Stimulated activated naive CD8-positive, alpha-beta T cell treated with anti-CD3 and anti-CD28 coated beads, Interleukin-15, Interleukin-2, amounts not matched to agents 100 ng/mL and 50 ng/mL, for 24 hours (primary cell): ENCODE data around the gene GPR107.

Experiments used
- H3K27ac Mint-ChIP-seq: one replicate; pipeline ENCODE4 v1.8.0; 2021; ENCODE audit warnings: mild to moderate bottlenecking, mixed read lengths
- H3K27me3 Mint-ChIP-seq: one replicate; pipeline ENCODE4 v1.8.0; 2021; ENCODE audit warnings: mixed read lengths
- H3K36me3 Mint-ChIP-seq: one replicate; pipeline ENCODE4 v1.8.0; 2021; ENCODE audit warnings: low read depth, mixed read lengths
- H3K4me1 Mint-ChIP-seq: one replicate; pipeline ENCODE4 v1.8.0; 2021; ENCODE audit warnings: low read depth, mixed read lengths
- H3K4me3 Mint-ChIP-seq: one replicate; pipeline ENCODE4 v1.8.0; 2021; ENCODE audit warnings: mild to moderate bottlenecking, mixed read lengths
- H3K9me3 Mint-ChIP-seq: one replicate; pipeline ENCODE4 v1.8.0; 2021; ENCODE audit warnings: mixed read lengths

Gene GPR107

DNA sequence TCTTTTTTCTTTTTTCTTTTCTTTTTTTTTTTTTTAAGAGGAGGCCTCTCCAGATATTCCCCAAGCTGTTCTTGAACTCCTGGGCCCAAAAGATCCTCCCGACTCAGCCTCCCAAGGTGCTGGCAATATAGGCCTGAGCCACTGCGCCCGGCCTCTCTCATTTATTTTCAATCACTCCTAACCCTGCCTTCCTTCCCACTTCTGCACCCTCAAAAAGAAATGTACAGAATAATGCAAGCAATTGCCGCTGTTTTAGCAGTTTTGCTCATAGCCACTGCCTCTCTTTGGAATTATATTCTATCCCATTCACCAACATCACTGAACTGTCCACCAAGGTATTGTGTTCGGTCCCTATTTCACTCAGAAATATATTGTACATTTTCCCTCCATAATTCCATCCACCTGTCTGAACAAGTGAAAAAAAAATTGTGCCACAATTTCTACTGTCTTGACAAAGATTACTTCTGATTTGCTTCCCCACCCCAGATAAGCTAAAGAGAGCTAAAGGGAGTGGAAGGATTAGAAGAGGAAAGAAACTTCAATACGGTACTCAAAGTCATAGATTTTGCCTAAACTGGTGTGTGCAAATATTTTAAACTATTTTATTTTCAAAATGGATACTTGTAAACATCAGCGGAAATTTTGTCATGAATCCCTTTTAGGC lies 12.6 kb upstream of the GPR107 start:
- H3K4me1 Mint-ChIP-seq, result peaks cover 67% of the 10 kb centered on the region
- peak overlapping the region; percentile 95 for H3K27ac Mint-ChIP-seq
- peak overlapping the region; percentile 96 for H3K4me3 Mint-ChIP-seq
- no peaks in the 10 kb centered on the region for H3K27me3 Mint-ChIP-seq
- H3K9me3 Mint-ChIP-seq, result no peaks in the 10 kb centered on the region
- H3K36me3 Mint-ChIP-seq, result peaks cover 25% of the 10 kb centered on the region

DNA sequence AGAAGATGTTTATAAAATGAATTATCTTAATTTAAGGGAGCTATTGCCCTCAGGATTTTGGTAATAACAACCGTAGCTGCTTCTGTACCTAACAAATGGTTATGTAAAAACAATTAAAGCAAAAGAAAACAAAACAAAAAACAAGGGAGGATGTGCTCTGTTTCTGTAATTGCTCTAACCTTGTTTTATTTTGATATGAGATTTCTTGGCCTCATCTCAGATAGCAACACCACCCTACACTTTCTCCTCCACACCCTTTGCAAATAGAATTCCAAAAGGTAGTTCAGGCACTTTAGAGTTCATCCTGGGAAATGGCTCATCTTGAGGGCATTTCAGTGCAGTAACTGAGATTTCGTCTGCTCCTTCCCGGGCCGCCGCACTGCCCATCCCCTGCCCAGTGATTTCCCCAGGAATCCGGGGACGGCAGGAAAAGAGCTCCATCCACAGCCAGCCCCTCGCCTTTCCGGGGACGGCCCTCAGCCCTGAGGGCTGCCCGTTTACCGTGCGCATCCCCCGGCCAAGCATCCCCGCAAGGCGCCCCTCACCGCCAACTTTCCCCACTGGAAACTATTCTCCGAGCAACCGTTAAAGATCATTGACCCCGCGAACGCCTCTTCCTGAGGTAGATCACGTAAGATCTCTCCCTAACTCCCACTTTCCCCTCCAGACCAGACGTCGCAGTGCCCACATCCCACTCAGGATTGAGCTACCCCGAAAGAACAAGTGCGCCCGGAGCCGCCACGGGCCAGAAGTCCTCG lies 11.9 kb upstream of the GPR107 start:
- H3K27me3 Mint-ChIP-seq, result no peaks in the 10 kb centered on the region

GRCh38 chr9:130042406-130042884 lies 11.3 kb upstream of the GPR107 start:
- H3K4me1 Mint-ChIP-seq, result peaks cover 54% of the 10 kb centered on the region

More for the DNA sequence above, 11.9 kb upstream of the GPR107 start:
- Mint-ChIP-seq H3K9me3 (no peaks in the 10 kb centered on the region), H3K36me3 (peaks cover 19% of the 10 kb centered on the region), H3K27ac (peak overlapping the region; percentile 95), H3K4me1 (peaks cover 60% of the 10 kb centered on the region), H3K4me3 (peak overlapping the region; percentile 96)

GRCh38 chr9:130042885-130043653 lies 10.6 kb upstream of the GPR107 start, which contains the start of gene FNBP1:
TSS of gene FNBP1 (minus strand) at chr9:130043189. CDS start at chr9:130042975, 214 bp downstream.
- H3K27ac Mint-ChIP-seq, result peak within 1 kb of the TSS; percentile 95
- H3K4me1 Mint-ChIP-seq, result peaks cover 49% of the 10 kb centered on the region
- H3K36me3 Mint-ChIP-seq, result peaks cover 14% of the 10 kb centered on the region
- H3K27me3 Mint-ChIP-seq, result no peaks in the 10 kb centered on the region
- peak within 1 kb of the TSS; percentile 96 for H3K4me3 Mint-ChIP-seq
- H3K9me3 Mint-ChIP-seq, result no peaks in the 10 kb centered on the region

More at GRCh38 chr9:130042406-130042884, 11.3 kb upstream of the GPR107 start:
- H3K36me3 Mint-ChIP-seq, result peaks cover 14% of the 10 kb centered on the region
- no peaks in the 10 kb centered on the region for H3K9me3 Mint-ChIP-seq
- H3K27ac Mint-ChIP-seq, result peak overlapping the region; percentile 95
- H3K27me3 Mint-ChIP-seq, result no peaks in the 10 kb centered on the region
- H3K4me3 Mint-ChIP-seq, result peak overlapping the region; percentile 96

GRCh38 chr9:130043654-130044623 lies 9.8 kb upstream of the GPR107 start:
- Mint-ChIP-seq H3K9me3 (no peaks in the 10 kb centered on the region), H3K4me3 (peak overlapping the region; percentile 89), H3K4me1 (peaks cover 43% of the 10 kb centered on the region), H3K36me3 (peaks cover 14% of the 10 kb centered on the region), H3K27me3 (no peaks in the 10 kb centered on the region), H3K27ac (no peak overlapping the region)

DNA sequence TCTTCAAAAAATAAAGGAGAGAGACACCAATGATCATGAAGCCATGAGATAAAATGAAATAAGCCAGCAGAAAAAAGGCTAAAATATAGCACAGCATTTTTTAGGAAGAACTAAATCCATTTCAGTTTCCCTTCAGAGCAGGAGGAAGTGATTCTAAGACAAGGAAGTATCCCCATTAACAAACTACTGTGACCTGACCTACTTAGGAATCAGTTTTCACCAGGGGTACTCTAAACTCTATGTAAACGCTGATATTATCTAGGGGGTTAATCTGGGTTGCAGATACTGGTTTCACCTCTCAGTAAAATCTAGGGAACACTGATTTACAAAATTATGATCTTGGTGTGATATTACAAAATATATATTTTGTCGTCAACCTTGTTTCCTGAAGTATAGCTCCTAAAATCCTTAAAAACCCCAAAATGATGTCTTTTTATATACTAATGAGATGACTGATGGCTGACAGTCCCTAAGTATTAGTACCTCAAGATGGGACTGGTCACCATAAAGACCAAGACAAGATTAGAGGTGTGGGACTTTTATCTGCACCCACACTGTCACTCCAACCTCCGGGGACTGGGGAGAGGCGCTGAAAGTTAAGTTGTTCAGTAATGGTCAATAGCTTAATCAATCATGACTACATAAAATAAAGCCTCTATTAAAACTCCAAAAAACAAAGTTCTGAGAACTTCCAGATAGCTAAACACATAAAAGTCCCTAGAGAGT lies 7.8 kb upstream of the GPR107 start:
- Mint-ChIP-seq H3K36me3 (peaks cover 13% of the 10 kb centered on the region), H3K27ac (peak overlapping the region; percentile 60), H3K4me3 (peak overlapping the region; percentile 34), H3K4me1 (peaks cover 40% of the 10 kb centered on the region), H3K9me3 (no peaks in the 10 kb centered on the region), H3K27me3 (no peaks in the 10 kb centered on the region)

GRCh38 chr9:130049431-130050210 lies 4.1 kb upstream of the GPR107 start:
- Mint-ChIP-seq H3K9me3 (no peaks in the 10 kb centered on the region), H3K4me1 (peaks cover 48% of the 10 kb centered on the region), H3K36me3 (no peaks in the 10 kb centered on the region), H3K27me3 (no peaks in the 10 kb centered on the region), H3K27ac (no peak overlapping the region), H3K4me3 (no peak overlapping the region)

- Mint-ChIP-seq H3K4me3 (no peak overlapping the region), H3K4me1 (peaks cover 47% of the 10 kb centered on the region), H3K27me3 (no peaks in the 10 kb centered on the region), H3K27ac (peak overlapping the region; percentile 59), H3K36me3 (no peaks in the 10 kb centered on the region), H3K9me3 (no peaks in the 10 kb centered on the region)
These were observed 3.2 kb upstream of the GPR107 start for GRCh38 chr9:130050462-130050861.

DNA sequence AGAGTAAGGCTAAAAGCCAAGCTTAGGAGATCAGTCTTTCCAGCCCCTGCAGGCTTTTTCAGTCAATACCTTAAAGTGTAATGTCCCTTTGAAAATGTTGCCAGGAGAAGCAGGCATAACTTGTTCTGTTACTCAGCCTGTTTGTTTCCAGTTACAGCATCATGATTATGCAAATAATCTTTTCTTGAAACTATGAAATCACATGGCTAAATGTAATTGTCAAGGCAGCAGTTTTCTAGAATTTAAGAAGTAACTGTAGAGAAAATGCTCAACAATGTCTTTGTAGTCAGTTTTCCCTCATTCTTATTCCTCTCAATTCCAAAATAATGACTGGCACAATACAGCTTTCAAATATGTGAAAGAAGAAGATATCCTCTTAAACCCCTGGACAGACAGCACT lies 1.9 kb upstream of the GPR107 start:
- Mint-ChIP-seq H3K4me3 (peak overlapping the region; percentile 96), H3K27me3 (no peaks in the 10 kb centered on the region), H3K9me3 (no peaks in the 10 kb centered on the region), H3K4me1 (peaks cover 44% of the 10 kb centered on the region), H3K36me3 (no peaks in the 10 kb centered on the region), H3K27ac (peak overlapping the region; percentile 21)

GRCh38 chr9:130053109-130053503 lies 600 bp upstream of the GPR107 start:
- Mint-ChIP-seq H3K4me1 (peaks cover 47% of the 10 kb centered on the region), H3K36me3 (peaks cover 2% of the 10 kb centered on the region), H3K9me3 (no peaks in the 10 kb centered on the region), H3K27ac (peak overlapping the region; percentile 70), H3K4me3 (peak overlapping the region; percentile 96), H3K27me3 (no peaks in the 10 kb centered on the region)

DNA sequence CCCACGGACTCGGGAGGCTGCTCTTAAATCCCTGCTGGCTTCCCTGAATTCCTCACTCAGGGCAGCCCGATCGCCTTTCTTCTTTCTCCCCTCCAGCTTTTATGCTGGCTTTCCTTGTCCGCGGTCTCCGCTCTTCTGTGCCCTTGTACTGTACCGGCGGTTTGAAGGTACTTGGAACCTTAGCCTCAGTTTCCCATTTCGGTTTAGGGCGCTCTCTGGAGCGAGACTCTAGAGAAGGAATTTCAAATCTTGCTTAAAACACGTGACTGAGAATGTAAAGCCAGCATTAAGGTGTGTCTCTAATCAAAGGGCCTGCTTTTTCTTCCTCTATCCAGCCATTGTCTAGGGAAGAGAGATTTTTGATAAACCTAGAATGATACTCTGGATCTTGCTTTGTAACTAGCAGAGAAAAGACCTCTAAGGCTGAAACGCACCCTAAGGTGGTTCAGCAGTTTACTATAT lies 650 bp downstream of the GPR107 start:
- Mint-ChIP-seq H3K9me3 (no peaks in the 10 kb centered on the region), H3K27ac (peak overlapping the region; percentile 90), H3K4me3 (peak overlapping the region; percentile 96), H3K4me1 (peaks cover 53% of the 10 kb centered on the region), H3K36me3 (peaks cover 11% of the 10 kb centered on the region), H3K27me3 (no peaks in the 10 kb centered on the region)

GRCh38 chr9:130054820-130055219 lies 1.1 kb downstream of the GPR107 start:
- Mint-ChIP-seq H3K4me1 (peaks cover 52% of the 10 kb centered on the region), H3K36me3 (peaks cover 11% of the 10 kb centered on the region), H3K4me3 (peak overlapping the region; percentile 96), H3K27me3 (no peaks in the 10 kb centered on the region), H3K9me3 (no peaks in the 10 kb centered on the region), H3K27ac (peak overlapping the region; percentile 90)

DNA sequence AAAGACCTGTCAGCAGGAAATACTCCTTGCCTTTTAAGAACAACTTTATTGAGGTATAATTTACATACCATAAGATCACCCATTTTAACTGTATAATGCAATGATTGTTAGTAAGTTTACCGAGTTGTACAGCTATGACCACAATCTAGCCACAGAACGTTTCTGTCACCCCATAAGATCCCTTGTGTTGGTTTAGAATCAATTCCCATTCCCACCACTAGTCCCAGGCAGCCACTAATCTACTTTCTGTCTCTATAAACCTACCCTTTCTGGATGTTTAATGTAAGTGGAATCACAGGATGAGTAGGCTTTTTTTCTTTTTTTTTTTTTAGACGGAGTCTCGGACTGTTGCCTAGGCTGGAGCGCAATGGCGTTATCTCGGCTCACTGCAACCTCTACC lies 4.4 kb downstream of the GPR107 start:
- Mint-ChIP-seq H3K27ac (peak overlapping the region; percentile 9), H3K36me3 (peaks cover 18% of the 10 kb centered on the region)

More for the DNA sequence above, 4.4 kb downstream of the GPR107 start:
- Mint-ChIP-seq H3K4me1 (peaks cover 39% of the 10 kb centered on the region), H3K4me3 (no peak overlapping the region), H3K27me3 (no peaks in the 10 kb centered on the region), H3K9me3 (no peaks in the 10 kb centered on the region)
